ENCODE measurements around the gene HDAC10.

DNA sequence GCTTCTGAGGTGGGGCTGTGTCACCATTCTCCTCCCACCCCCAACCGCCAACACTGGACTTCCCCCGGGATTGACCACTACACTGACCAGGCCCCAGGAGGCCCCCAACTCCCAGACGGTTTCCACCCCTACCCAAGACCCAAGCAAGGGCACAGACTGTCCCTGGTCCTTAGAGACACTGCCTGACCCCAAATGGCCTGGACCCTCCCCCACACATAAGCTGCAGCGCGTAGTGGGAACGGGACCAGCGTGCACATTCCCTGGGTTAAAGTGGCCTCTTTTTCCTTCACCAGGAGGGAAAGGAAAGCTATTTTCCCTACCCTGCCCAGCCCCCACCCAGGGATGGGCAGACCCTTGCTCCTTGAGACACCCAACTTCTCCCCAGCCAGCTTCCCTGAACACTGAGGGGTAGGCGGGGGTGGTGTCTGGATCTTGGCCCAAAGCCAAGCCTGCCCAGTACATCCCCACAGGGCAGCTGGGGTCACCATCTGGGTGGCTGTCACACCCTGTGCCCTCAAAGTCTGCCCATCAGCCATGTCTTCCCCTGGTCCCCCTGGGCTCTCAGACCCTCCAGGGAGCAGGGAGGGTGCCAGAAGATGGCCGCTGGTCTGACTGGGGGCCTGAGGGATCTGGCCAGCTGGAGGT, 12.0 kb upstream of the HDAC10 start:
- no peak for TF ChIP-seq POLR2A (IDR thresholded peaks at IDR 0.05)
- TF ChIP-seq, protein P1, sequence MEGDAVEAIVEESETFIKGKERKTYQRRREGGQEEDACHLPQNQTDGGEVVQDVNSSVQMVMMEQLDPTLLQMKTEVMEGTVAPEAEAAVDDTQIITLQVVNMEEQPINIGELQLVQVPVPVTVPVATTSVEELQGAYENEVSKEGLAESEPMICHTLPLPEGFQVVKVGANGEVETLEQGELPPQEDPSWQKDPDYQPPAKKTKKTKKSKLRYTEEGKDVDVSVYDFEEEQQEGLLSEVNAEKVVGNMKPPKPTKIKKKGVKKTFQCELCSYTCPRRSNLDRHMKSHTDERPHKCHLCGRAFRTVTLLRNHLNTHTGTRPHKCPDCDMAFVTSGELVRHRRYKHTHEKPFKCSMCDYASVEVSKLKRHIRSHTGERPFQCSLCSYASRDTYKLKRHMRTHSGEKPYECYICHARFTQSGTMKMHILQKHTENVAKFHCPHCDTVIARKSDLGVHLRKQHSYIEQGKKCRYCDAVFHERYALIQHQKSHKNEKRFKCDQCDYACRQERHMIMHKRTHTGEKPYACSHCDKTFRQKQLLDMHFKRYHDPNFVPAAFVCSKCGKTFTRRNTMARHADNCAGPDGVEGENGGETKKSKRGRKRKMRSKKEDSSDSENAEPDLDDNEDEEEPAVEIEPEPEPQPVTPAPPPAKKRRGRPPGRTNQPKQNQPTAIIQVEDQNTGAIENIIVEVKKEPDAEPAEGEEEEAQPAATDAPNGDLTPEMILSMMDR (IDR thresholded peaks at IDR 0.05) = no peak

Measured in thyroid gland (tissue), 4 donors.